K562 (cell line): Measurements from ENCODE around the gene RERE. TPM values are rescaled to one million over a fixed set of nuclear protein-coding genes. Genes with fewer than 3 reads are reported as not detected.

Source experiments
- ATAC-seq: fragments of 200-7000 bp; cut with Tn5 transposase; 3 replicates; pipeline ENCODE4 v1.9.1; 2020; ENCODE audit warnings: moderate library complexity
- BruUV-seq: library from RNA; stranded (reverse); fragments of 400-500 nt; replicated peaks from 2 replicates; lab custom pipeline; 2021; lab: Mats Ljungman, UMichigan
- CTCF ChIA-PET: fragments of 300-600 bp; formaldehyde crosslinking; extraction: SDS; loops from one replicate; lab custom pipeline; 2021; ENCODE audit warnings: low intra/inter-chr PET ratio; lab: Yijun Ruan, JAX
- POLR2A ChIA-PET: fragments of 300-600, 350-650 bp; sonication (Branson Sonifier 250); formaldehyde crosslinking; extraction: SDS; loops from one replicate; lab custom pipeline; 2021; ENCODE audit warnings: antibody characterized with exemption, inconsistent platforms; lab: Yijun Ruan, JAX
- DNase-seq, 4 experiments: peaks; one replicate each; pipeline versions ENCODE4 v3.0.0 to v3.0.0-alpha.2; 2011 to 2018; ENCODE audit warnings: low spot score in 3 of 4, mixed read lengths in 3 of 4; ENCODE audit errors: extremely low read depth in 1 of 4
- FAIRE-seq: peaks from 2 replicates; lab custom pipeline; 2011; peaks lifted over from hg19 to GRCh38; lab: Jason Lieb, UNC
- H2AFZ ChIP-seq: 2 replicates; pipeline ENCODE4 v1.6.0; 2011; ENCODE audit warnings: low read depth, low read length, control low read depth, inconsistent platforms
- H3K27ac ChIP-seq: fragments of 200-600 bp; 3 replicates; pipeline ENCODE4 v1.8.0; 2011; ENCODE audit warnings: low read depth, mild to moderate bottlenecking, control low read depth, inconsistent platforms, low read length, moderate library complexity, mixed read lengths; ENCODE audit errors: extremely low read depth
- H3K27me3 ChIP-seq, 2 experiments: fragments of 300-600 bp in 1 of 2; 2 replicates in 1 of 2; 3 replicates in 1 of 2; pipeline versions ENCODE4 v1.6.0 to v1.8.0; 2011; ENCODE audit warnings: inconsistent platforms in 2 of 2, low read length in 2 of 2, mild to moderate bottlenecking in 1 of 2, mixed read lengths in 1 of 2, moderate library complexity in 1 of 2; ENCODE audit not compliant: control insufficient read depth in 2 of 2, insufficient read depth in 2 of 2
- H3K36me3 ChIP-seq: fragments of 300-600 bp; 3 replicates; pipeline ENCODE4 v1.8.0; 2011; ENCODE audit warnings: mild to moderate bottlenecking, low read length, inconsistent platforms; ENCODE audit not compliant: control insufficient read depth, insufficient read depth
- H3K4me1 ChIP-seq, 2 experiments: fragments of 200-600 bp in 1 of 2; replicated peaks in 1 of 2; 2 replicates in 1 of 2; 3 replicates in 1 of 2; pipeline versions ENCODE4 v1.5.1 to v1.8.0; 2011; ENCODE audit warnings: inconsistent platforms in 2 of 2, low read length in 2 of 2, mild to moderate bottlenecking in 1 of 2, mixed read lengths in 1 of 2, moderate library complexity in 1 of 2; ENCODE audit not compliant: control insufficient read depth in 2 of 2, insufficient read depth in 2 of 2
- H3K4me2 ChIP-seq: 2 replicates; pipeline ENCODE4 v1.6.1; 2011; ENCODE audit warnings: low read length, control low read depth, inconsistent platforms, mixed read lengths; ENCODE audit not compliant: insufficient read depth
- H3K4me3 ChIP-seq: fragments of 200-600 bp; sonication (generic), shearing (Covaris generic); 2 replicates; pipeline ENCODE4 v1.5.1; 2016; ENCODE audit warnings: control low read depth, inconsistent platforms
- H3K79me2 ChIP-seq: fragments of 200-600 bp; 3 replicates; pipeline ENCODE4 v1.8.0; 2011; ENCODE audit warnings: low read length, inconsistent platforms; ENCODE audit not compliant: control insufficient read depth, insufficient read depth
- H3K9ac ChIP-seq, 2 experiments: 2 replicates each; pipeline versions ENCODE4 v1.6.0 to v1.6.1; 2011; ENCODE audit warnings: low read depth in 2 of 2, low read length in 2 of 2, control low read depth in 1 of 2, inconsistent platforms in 1 of 2, mild to moderate bottlenecking in 1 of 2, mixed read lengths in 1 of 2; ENCODE audit not compliant: insufficient read depth in 1 of 2
- H3K9me1 ChIP-seq: one replicate; pipeline ENCODE4 v1.6.0; 2011; ENCODE audit warnings: inconsistent platforms, mild to moderate bottlenecking, low read length, moderate library complexity; ENCODE audit not compliant: control insufficient read depth, insufficient read depth
- H3K9me3 ChIP-seq: replicated peaks from 2 replicates; pipeline ENCODE4 v1.5.1; 2011; ENCODE audit warnings: low read depth, low read length, inconsistent platforms; ENCODE audit not compliant: control insufficient read depth, insufficient read depth
- H4K20me1 ChIP-seq: replicated peaks from 2 replicates; pipeline ENCODE4 v1.6.1; 2011; ENCODE audit warnings: low read length, inconsistent platforms, mixed read lengths; ENCODE audit not compliant: control insufficient read depth, insufficient read depth
- CXXC5 ChIP-seq: fragments of 250-450 bp; sonication (Bioruptor Pico); IDR thresholded peaks from 2 replicates; pipeline ENCODE4 v1.8.0; 2022; ENCODE audit warnings: inconsistent platforms, mild to moderate bottlenecking, moderate library complexity
- JUN ChIP-seq, 2 experiments: sonication (generic) in 1 of 2; formaldehyde crosslinking in 1 of 2; IDR thresholded peaks; 2 replicates each; pipeline versions ENCODE4 v1.6.1 to v1.8.0; 2012 to 2022; ENCODE audit warnings: borderline replicate concordance in 2 of 2, mild to moderate bottlenecking in 2 of 2, improper control_type of control experiment in 1 of 2, low read depth in 1 of 2, low read length in 1 of 2, missing genetic modification reagents in 1 of 2
- KLF16 ChIP-seq: IDR thresholded peaks from 2 replicates; pipeline ENCODE4 v1.6.1; 2016; ENCODE audit warnings: antibody characterized with exemption
- MAFK ChIP-seq: IDR thresholded peaks from 2 replicates; pipeline ENCODE4 v1.6.1; 2011; ENCODE audit warnings: low read length, improper control_type of control experiment
- NCOA6 ChIP-seq: fragments of 450-650 bp; IDR thresholded peaks from 2 replicates; pipeline ENCODE4 v1.6.1; 2017; ENCODE audit warnings: mild to moderate bottlenecking
- NFIC ChIP-seq: fragments of 450-650 bp; IDR thresholded peaks from 2 replicates; pipeline ENCODE4 v1.6.1; 2017; ENCODE audit warnings: mild to moderate bottlenecking, inconsistent platforms
- POLR2H ChIP-seq: IDR thresholded peaks from 2 replicates; pipeline ENCODE4 v1.6.1; 2016; ENCODE audit warnings: missing genetic modification characterization, low read depth, mild to moderate bottlenecking, control low read depth, missing compliant biosample characterization, moderate library complexity
- RB1 ChIP-seq: fragments of 450-650 bp; IDR thresholded peaks from 2 replicates; pipeline ENCODE4 v1.6.1; 2017; ENCODE audit warnings: low read depth, mild to moderate bottlenecking
- XRCC5 ChIP-seq: fragments of 200-400 bp; formaldehyde crosslinking; IDR thresholded peaks from 2 replicates; pipeline ENCODE4 v1.6.1; 2017; ENCODE audit warnings: low read depth, mild to moderate bottlenecking, low read length
- ZBED1 ChIP-seq: IDR thresholded peaks from 2 replicates; pipeline ENCODE4 v1.6.1; 2014
- WGBS: fragments of 100-300 bp; shearing (Covaris generic); methylation state at CpG from one replicate; pipeline ENCODE4 v1.1.6; 2016; ENCODE audit warnings: low coverage, mixed read lengths; ENCODE audit not compliant: insufficient coverage; ENCODE audit errors: missing lambda C conversion rate; 5-methylcytosine and 5-hydroxymethylcytosine counted together
- in situ Hi-C: fragments of 300-500 bp; cut with MboI; formaldehyde crosslinking; loops from 4 replicates; pipeline ENCODE4 v1.15.0; 2018; ENCODE audit warnings: inconsistent platforms, mixed read lengths
- intact Hi-C: fragments of 100-400 bp; cut with micrococcal nuclease; formaldehyde crosslinking; loops from 2 replicates; pipeline ENCODE4 v1.14.2; 2022
- polyA plus RNA-seq, 8 experiments: library from polyadenylated mRNA; depleted of rRNA in 4 of 8; stranded (reverse) in 5 of 8; unstranded in 3 of 8; fragments of >200 nt; fragmentation: Nextera tagmentation in 2 of 8; fragmentation: Illumina TruSeq in 1 of 8; extraction: Ambion mirVana in 2 of 8; extraction: Trizol in 1 of 8; gene quantifications; 2 replicates each; pipeline versions ENCODE4 v1.2.1 to v1.2.3, GENCODE V29; 2011 to 2014; ENCODE audit warnings: inconsistent platforms in 1 of 8, missing spikeins in 1 of 8
- total RNA-seq, 7 experiments: library from RNA; depleted of rRNA in 6 of 7; stranded (reverse); fragments of >200 nt in 6 of 7; fragmentation: Illumina TruSeq in 2 of 7; extraction: Trizol in 2 of 7; gene quantifications; 2 replicates each; pipeline versions ENCODE4 v1.2.1 to v1.2.3, GENCODE V29; 2011 to 2021; ENCODE audit warnings: low replicate concordance in 1 of 7
- TF ChIP-seq, protein P1 (sequence below): sonication (generic); formaldehyde crosslinking; IDR thresholded peaks from 2 replicates; pipeline ENCODE4 v1.9.0; 2022; ENCODE audit warnings: mild to moderate bottlenecking, missing genetic modification reagents
- TF ChIP-seq, protein P2 (sequence below): IDR thresholded peaks from 2 replicates; pipeline ENCODE4 v1.6.1; 2014; ENCODE audit warnings: antibody characterized with exemption
- TF ChIP-seq, protein P3 (sequence below), 3 experiments: IDR thresholded peaks in 2 of 3; conservative IDR thresholded peaks in 1 of 3; 2 replicates each; pipeline ENCODE4 v1.5.1; 2011 to 2012; ENCODE audit warnings: low read length in 3 of 3, mild to moderate bottlenecking in 3 of 3, control low read depth in 2 of 3, improper control_type of control experiment in 1 of 3, inconsistent platforms in 1 of 3, low read depth in 1 of 3, mixed read lengths in 1 of 3, moderate library complexity in 1 of 3; ENCODE audit not compliant: insufficient read depth in 2 of 3
- TF ChIP-seq, protein P4 (sequence below), 2 experiments: IDR thresholded peaks; 2 replicates each; pipeline ENCODE4 v1.6.1; 2012; ENCODE audit warnings: improper control_type of control experiment in 2 of 2, low read depth in 2 of 2, low read length in 2 of 2, borderline replicate concordance in 1 of 2

Gene RERE
- total and polyA plus RNA-seq, 9 of the 15 experiments (the other 6 are each of a cell fraction or from before 2014, with no cell fraction given): 3.0 to 51.5 (median 13.4) TPM

DNA sequence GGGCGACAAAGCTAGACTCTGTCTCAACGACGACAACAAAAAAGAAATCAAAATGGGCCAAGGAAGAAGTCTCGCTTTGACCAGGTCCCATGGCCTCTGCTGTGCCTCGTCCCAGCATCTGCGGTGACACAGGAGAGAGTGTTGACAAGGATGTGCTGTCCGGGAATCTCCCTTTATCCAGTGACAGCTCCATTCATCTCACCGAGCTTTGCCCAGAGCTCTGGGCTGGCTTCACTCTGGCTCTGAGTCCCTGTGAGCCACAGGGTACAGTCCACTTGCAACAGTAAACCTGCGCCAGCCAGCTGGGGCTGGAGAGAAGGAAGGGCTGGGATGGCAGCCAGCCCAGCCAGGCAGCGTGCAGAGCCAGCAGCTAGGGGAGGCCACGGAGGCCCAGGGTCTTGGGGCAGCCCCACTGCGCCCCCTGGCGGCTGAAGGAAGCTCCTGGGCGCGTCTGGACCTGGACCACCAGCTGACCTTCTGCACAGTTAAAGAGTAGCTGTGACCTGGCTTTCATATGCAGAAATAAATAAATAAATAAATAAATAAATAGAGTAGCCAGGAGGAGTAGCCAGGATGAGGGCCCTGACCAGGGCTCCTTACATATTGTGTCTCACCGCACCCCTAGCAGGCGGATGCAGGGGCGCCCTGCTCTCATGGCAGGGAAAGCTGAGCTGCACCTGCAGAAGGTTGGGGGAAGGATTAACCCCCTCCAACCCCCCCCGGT lies 31.4 kb upstream of the RERE start:
- no peaks in the 10 kb centered on the region for H4K20me1 ChIP-seq
- H2AFZ ChIP-seq: 0 out of 2 replicates have a peak overlapping the region, but pooled peaks have one; percentile 35
- in situ Hi-C loops: no loop called here
- H3K9me1 ChIP-seq: no peaks in the 10 kb centered on the region
- H3K4me2 ChIP-seq: peak overlapping the region; percentile 2; the same call in 1 of the 2 replicates
- WGBS: 34% methylated on average over 19 of the region's 19 CpGs
- peak; percentile 91 to 96 (median 94) for DNase-seq
- no peak overlapping the region for H3K27ac ChIP-seq
- H3K9ac ChIP-seq: peak overlapping the region in 1 of 2 experiments; percentile 5; a peak in 1 of 4 replicates
- H3K36me3 ChIP-seq: no peaks in the 10 kb centered on the region
- no TSS peak for BruUV-seq
- no peaks in the 10 kb centered on the region for H3K9me3 ChIP-seq
- ChIA-PET POLR2A (interaction anchor here (0.5 to 7.7 kb wide), 11 partner anchors 11 to 698 kb away, joined by 3 to 99 read pairs (median 4); no protein-coding TSS in a partner anchor), CTCF (interaction anchor here (0.6 to 1.9 kb wide), 8 partner anchors 40 to 384 kb away, joined by 3 to 14 read pairs (median 4); no protein-coding TSS in a partner anchor)
- no peaks in the 10 kb centered on the region for H3K27me3 ChIP-seq
- ATAC-seq: peak; percentile 97
- peaks cover 7 to 20% of the 10 kb centered on the region in 2 experiments; a peak in 4 of 5 replicates for H3K4me1 ChIP-seq
- H3K79me2 ChIP-seq: no peaks in the 10 kb centered on the region
- peak; percentile 44 for FAIRE-seq
- intact Hi-C loops: loop anchor here (1.0 to 5.0 kb wide), 3 partner anchors 33 to 288 kb away; no protein-coding TSS in a partner anchor
- no peak overlapping the region for H3K4me3 ChIP-seq
- TF ChIP-seq ZBED1: 0 out of 2 replicates have a peak, but pooled peaks have one; percentile 50
- 0 out of 2 replicates have a peak, but pooled peaks have one; percentile 45 for TF ChIP-seq XRCC5
- peak; percentile 32; the same call in 1 of the 2 replicates for TF ChIP-seq MAFK
- TF ChIP-seq, protein P1, sequence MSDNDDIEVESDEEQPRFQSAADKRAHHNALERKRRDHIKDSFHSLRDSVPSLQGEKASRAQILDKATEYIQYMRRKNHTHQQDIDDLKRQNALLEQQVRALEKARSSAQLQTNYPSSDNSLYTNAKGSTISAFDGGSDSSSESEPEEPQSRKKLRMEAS (CRISPR knock-in tag): peak; percentile 26; the same call in 1 of the 2 replicates
- peak; percentile 74 for TF ChIP-seq NFIC
- TF ChIP-seq JUN (IDR thresholded peaks at IDR 0.05; ENCODE audit: borderline replicate concordance, low read depth, low read length): 0 out of 2 replicates have a peak, but pooled peaks have one; percentile 23
- no peak for TF ChIP-seq JUN (CRISPR knock-in tag; IDR thresholded peaks at IDR 0.05; ENCODE audit: borderline replicate concordance)
- no peak for TF ChIP-seq NCOA6
- TF ChIP-seq, protein P2, sequence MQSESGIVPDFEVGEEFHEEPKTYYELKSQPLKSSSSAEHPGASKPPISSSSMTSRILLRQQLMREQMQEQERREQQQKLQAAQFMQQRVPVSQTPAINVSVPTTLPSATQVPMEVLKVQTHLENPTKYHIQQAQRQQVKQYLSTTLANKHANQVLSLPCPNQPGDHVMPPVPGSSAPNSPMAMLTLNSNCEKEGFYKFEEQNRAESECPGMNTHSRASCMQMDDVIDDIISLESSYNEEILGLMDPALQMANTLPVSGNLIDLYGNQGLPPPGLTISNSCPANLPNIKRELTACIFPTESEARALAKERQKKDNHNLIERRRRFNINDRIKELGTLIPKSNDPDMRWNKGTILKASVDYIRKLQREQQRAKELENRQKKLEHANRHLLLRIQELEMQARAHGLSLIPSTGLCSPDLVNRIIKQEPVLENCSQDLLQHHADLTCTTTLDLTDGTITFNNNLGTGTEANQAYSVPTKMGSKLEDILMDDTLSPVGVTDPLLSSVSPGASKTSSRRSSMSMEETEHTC: peak; percentile 10; the same call in 1 of the 2 replicates
- peak; percentile 94 for TF ChIP-seq RB1
- TF ChIP-seq CXXC5 (CRISPR knock-in tag): peak; percentile 37; the same call in 1 of the 2 replicates
- no peak for TF ChIP-seq POLR2H (tag)
- TF ChIP-seq, protein P3, sequence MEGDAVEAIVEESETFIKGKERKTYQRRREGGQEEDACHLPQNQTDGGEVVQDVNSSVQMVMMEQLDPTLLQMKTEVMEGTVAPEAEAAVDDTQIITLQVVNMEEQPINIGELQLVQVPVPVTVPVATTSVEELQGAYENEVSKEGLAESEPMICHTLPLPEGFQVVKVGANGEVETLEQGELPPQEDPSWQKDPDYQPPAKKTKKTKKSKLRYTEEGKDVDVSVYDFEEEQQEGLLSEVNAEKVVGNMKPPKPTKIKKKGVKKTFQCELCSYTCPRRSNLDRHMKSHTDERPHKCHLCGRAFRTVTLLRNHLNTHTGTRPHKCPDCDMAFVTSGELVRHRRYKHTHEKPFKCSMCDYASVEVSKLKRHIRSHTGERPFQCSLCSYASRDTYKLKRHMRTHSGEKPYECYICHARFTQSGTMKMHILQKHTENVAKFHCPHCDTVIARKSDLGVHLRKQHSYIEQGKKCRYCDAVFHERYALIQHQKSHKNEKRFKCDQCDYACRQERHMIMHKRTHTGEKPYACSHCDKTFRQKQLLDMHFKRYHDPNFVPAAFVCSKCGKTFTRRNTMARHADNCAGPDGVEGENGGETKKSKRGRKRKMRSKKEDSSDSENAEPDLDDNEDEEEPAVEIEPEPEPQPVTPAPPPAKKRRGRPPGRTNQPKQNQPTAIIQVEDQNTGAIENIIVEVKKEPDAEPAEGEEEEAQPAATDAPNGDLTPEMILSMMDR (IDR thresholded peaks at IDR 0.05 in 2 of 3, conservative IDR thresholded peaks at IDR 0.05 in 1 of 3; ENCODE audit: insufficient read depth in 2 of 3, low read depth in 1 of 3, low read length in 3 of 3): peak; percentile 93 to 99 (median 98)
- TF ChIP-seq, protein P4, sequence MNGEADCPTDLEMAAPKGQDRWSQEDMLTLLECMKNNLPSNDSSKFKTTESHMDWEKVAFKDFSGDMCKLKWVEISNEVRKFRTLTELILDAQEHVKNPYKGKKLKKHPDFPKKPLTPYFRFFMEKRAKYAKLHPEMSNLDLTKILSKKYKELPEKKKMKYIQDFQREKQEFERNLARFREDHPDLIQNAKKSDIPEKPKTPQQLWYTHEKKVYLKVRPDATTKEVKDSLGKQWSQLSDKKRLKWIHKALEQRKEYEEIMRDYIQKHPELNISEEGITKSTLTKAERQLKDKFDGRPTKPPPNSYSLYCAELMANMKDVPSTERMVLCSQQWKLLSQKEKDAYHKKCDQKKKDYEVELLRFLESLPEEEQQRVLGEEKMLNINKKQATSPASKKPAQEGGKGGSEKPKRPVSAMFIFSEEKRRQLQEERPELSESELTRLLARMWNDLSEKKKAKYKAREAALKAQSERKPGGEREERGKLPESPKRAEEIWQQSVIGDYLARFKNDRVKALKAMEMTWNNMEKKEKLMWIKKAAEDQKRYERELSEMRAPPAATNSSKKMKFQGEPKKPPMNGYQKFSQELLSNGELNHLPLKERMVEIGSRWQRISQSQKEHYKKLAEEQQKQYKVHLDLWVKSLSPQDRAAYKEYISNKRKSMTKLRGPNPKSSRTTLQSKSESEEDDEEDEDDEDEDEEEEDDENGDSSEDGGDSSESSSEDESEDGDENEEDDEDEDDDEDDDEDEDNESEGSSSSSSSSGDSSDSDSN (IDR thresholded peaks at IDR 0.05; ENCODE audit: borderline replicate concordance in 1 of 2, low read depth in 2 of 2, low read length in 2 of 2): peak in 1 of 2 experiments; percentile 73; a peak in 1 of 4 replicates
- TF ChIP-seq KLF16: peak; percentile 64
